Measurements from ENCODE around the gene PTPRE.

GRCh38 chr10:127983344-127984100, 76.6 kb downstream of the PTPRE start:
- TF ChIP-seq CTCF (IDR thresholded peaks at IDR 0.05) (no peak), ETV6 (CRISPR knock-in tag; IDR thresholded peaks at IDR 0.05) (no peak), FOXK1 (CRISPR knock-in tag; IDR thresholded peaks at IDR 0.05) (no peak)
